Measurements from ENCODE around the gene SUPV3L1.

- TF ChIP-seq CTCF (IDR thresholded peaks at IDR 0.05) (no peak), POLR2A (IDR thresholded peaks at IDR 0.05) (no peak)
These were observed 73.1 kb downstream of the SUPV3L1 start for GRCh38 chr10:69253171-69253570.
